HG02981 (cell line): Measurements from ENCODE around the gene STK38L.
A peak's percentile ranks its signal among the peaks of the same experiment; 100 is the strongest.

Source experiments
- ATAC-seq: cut with Tn5 transposase; IDR thresholded peaks from one replicate; pipeline ENCODE4 v1.9.1; 2021; ENCODE audit warnings: mild to moderate bottlenecking, moderate library complexity; ENCODE audit not compliant: unreplicated experiment

The STK38L gene

DNA sequence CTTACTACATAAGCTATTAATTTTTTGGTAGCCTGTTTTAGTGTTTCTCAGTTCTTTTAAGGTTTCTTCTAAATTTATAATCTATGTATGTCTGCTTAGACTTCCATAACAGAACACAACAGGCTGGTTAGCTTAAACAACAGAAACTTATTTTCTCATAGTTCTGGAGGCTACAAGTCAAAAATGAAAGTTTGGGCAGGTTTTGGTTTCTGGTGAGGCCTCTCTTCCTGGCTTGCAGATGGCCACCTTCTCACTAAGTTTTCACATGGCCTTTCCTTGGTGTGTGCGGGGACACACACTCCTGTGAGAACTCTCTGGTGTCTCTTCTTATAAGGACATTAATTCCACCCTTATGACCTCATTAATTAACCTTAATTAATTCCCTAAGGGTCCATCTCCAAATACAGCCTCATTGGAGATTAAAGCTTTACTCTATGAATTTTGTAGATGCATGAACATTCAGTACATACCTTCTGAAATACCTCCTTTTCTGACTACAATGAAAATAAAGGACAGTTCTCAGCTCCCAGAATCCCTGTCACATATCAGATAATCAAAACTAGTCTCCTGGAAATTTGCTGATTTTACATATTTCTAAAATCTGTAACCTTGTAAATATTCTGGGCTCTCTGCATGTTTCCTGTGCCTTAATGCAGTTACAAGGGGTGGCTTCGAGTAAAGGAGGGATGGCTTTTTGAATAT lies 65.4 kb downstream of the STK38L start:
- no peak for ATAC-seq

DNA sequence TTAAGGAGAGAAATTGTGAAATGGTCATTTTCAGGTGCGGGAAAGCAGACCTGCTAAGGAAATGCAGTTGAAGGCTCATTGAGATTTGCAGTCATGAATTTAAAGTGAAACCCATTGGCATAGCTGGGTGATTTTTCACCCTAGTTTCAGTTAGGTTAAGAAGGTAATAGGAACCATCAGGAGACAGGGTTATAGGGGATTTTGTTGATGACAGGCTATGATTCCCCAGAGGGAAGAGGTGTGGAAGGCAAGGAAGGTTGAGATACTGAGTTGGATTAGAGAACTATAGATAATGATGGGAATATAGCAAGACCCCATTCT lies 65.9 kb downstream of the STK38L start:
- no peak for ATAC-seq

DNA sequence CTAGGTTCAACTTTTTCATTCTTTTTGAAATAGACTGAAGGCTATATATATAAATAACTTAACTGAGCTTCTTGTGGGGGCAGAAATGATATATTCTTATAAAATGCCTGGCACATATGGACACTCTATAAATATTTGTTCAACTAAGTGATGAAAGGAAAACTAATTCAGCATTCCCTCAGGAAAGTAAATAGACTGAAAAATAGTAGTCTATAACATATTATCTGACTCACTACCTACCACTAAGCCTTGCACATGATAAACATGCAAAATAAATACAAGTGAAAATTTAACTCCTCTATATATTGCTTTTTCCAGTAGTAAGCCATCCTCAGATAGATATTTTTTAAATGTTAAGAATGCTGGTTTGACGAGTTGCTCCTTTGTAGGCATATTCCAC lies 72.9 kb downstream of the STK38L start:
- no peak for ATAC-seq

DNA sequence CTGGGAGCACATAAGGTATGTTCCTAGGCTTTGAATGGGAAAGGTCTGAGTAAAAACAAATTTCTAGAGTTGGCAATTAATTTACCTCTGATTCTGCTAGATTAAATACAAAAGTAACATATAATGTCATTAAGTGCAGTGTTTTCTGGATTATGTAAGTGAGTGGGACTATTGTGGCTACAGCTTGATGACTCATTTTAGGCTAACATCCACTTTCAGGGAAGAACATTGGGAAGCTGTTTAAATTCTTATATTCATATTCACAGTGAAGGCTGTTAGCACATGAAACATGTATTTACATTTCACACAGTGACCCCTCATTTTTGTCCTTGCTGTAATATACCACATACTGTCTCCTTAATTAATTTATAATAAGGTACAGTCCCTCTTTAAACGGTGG lies 75.3 kb downstream of the STK38L start:
- no peak for ATAC-seq

DNA sequence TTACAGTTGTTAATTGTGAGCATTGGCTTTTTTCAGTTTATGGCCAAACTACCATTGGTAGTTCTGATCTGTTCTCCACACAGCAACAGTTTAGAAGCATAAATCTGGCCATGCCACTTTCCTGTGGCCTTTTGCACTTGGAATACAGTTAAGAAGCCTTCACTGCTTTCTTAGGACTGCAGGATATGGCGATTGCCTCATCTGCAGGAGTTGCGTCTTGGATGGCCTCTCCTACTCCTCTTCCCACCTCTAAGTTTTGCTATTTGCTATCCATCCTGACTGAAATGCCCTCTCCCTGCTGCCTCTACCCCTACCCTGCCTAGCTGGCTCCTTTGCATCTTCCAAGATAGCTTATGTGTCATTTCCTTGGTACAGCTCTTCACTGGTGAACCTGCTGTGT lies 75.8 kb downstream of the STK38L start:
- ATAC-seq: no peak

DNA sequence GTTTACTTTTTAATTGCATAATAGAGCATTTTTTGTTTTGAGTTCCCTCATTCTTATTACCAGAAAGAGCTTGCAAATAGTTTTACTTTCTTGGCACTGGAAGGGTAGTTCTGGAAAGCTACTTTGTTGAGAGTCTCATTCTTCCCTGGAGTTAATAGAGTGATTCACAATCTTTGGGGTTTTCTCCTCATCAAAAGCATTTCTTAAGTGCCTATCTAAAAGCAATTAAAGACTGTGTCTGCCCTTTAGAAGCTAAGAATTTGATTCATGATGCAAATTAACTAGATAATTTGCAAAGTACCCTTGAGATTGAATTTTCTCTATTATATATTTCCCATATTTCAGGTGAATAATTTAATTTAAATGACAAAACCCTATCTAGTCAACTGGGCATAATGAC lies 80.4 kb downstream of the STK38L start:
- no peak for ATAC-seq

DNA sequence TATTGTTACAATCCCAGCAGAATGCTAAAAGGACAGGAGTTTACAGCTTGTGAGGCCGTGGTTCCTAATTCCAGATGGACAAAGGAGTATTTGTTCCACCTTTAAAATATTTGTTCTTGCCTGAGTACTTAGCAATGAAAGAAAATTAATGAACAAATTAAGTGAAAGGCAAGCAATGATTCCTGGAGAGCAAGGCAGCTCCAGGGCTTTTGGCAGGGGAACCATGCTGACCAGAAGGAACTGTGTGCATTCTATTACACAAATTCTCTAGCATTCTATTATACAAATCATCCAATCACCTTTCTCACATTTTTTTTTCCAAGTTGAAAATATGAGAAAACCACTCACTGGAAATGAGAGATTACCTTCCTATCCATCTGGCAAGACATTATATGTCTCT lies 86.8 kb downstream of the STK38L start:
- ATAC-seq: no peak

DNA sequence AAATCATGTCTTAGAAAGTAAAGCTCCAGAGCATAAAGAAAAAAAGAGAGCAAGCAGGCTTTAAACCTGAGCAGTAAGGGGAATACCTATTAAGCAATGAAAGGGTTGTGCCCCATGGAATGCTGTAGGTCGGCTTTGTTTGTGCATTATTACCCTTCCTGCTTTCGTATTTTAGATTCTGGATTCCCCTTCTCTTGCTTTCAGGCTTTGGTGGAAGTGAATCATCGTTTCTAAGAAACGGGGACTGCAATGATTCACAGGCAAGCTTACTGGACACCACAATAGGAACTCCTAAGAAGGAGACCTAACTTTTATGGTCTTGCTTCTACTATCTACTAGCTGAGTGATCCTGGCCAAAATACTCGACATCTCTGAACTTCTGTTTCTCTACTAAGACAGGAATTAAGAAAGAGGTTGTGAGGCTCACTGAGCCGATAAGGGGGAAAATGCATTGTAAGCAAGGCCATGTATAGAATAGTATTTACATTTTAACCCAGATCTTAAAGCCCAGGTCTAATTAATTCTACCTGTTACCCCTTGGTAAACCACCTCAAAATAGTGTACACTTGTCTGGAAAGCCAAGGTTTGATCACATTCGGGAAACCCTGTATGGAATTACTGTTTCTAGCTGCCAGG lies 87.3 kb downstream of the STK38L start:
- ATAC-seq: peak; percentile 43

DNA sequence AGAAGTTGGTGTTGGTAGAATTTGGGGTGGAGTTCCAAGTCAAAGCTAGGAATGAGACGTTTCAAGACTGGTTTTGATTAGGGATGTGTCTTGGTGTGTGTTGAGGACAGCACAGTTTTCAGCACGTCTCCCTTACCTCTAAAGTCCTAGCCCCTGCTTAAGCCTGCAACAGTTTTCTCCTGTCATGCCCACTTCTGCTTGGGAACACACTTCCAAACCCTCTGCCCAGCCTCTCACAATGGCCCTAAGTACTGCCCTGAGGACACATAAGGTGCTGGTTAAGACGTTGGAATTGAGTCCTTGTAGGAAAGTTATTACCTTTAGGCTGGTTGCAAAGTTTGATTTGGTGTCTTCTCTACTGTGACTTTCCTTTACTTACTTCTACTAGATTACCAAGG lies 87.8 kb downstream of the STK38L start:
- ATAC-seq: no peak

DNA sequence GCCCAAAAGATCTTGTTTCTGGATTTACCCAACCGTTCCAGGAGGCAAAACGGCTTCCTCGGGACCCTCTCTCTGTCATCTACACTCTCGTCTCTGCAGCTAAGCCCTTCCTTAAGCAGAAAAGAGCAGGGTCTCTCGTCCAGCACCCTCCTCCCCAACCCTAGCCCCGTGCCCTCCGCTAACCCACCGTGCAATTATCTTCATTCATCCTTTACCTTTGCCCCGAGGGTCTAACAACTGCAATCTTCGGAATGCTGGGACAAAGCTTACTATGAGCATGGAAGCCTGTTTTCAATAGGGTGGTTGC lies 88.3 kb downstream of the STK38L start:
- ATAC-seq: no peak

DNA sequence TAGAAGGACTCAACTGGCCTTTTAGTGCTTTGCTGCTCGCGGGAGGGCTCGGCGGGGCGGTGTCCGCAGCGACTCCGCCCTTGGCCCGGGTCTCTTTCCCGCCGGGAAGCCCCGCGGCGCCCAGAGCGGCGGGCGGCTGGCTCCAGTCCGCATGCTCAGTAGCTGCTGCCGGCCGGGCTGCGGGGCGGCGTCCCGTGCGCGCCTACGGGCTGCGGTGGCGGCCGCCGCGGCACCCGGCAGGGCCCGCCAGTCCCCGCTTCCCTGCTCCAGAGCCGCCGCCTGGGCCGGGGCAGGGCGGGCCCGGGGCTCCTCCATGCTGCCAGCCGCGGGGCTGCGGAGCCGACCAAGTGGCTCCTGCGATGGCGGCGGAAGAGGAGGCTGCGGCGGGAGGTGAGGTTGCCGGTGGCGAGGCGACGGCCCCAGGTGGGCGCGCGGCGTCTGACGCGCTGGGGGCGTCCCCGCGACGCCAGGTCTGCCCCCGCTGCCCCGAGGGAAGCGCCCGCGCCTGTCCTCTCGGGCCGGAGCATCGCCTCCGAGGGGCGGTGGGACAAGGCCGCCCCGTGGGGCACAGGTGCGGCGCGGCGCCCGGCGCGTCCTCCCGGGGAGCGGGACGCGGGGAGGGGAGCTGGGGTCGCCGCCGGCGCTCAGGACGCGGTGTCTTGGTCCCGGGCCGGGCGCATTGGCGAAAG lies 88.8 kb downstream of the STK38L start, which contains the start of gene BMAL2:
Gene BMAL2, plus strand, starts transcription at position 123 of the 689 bp plus-strand sequence. Its CDS starts 237 bp downstream, at position 360.
- ATAC-seq: peak; percentile 32

DNA sequence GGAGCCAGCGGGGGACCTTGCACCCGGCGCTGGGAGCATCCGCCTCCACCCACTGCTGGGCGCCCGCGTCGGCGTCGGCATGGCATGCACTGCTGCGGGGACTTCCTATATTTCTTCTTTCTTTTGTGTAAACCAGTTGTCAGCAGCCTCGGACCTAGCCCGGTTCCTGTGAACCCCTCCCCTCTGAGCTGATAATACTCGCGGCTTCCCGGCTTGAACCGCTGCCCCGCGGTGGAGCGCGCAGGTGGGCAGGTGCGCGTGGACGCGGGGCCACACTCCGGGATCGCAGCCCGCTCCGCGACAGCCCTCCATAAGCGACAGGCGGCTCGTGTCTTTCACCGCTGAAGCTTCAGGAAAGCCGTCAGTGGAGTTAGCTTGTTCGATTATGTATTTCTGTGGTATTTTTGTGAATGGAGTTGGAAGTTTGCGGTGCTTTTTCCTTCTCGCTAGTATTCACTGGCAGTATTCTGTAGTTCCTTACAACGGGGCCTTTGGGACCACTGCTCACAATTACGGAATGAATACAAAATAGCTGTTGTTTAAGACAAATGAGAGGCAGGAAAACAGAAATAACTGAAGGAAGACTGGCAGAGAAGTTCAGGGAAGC lies 89.4 kb downstream of the STK38L start:
- peak; percentile 10 for ATAC-seq

DNA sequence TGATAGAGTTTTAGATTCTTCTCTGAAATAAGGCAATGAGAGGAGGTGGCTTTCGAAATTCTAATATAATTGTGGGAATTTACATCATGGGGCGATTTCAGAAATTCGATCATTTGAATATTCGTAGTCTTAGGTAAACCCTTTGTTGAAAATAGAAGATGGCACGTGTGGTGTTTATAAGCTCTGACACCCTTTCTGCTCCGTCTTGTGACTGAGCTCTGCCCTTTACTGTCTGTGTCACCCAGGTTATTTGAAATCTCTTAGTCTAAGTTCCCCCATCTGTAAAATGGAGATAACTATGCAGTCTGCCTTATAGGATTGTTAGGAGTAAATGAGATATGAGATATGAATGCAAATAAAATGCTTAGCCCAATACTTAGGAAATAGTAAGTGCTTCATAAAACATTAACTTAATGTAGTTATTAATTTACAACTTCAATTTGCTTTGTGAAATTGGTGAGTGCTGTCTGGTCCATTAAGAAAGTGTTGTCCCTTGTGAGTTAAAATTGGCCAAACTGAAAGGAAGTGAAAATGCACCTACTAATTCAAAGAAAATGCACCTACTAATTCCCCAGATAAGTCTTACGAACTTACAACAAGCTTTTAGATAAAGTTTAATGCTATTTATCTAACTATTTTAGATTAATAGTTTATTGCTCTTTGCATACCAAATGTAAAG lies 90.1 kb downstream of the STK38L start:
- peak; percentile 28 for ATAC-seq

DNA sequence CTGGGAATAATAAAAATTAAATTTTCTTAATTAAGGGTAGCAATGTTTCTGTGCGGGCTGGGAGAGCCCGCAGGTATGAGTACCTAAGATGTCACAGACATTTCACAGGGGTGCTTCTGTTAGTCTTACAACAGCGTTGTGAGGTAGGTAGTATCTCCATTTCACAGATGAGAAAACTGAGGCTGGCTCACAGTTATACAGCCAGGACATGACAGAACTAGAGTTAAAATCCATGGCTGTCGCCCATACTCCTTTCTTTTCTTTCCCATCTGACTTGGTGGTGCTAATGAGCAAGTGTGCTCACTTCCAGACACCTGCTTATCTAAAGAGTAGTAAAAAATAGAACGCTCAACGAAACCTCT lies 90.6 kb downstream of the STK38L start:
- no peak for ATAC-seq

DNA sequence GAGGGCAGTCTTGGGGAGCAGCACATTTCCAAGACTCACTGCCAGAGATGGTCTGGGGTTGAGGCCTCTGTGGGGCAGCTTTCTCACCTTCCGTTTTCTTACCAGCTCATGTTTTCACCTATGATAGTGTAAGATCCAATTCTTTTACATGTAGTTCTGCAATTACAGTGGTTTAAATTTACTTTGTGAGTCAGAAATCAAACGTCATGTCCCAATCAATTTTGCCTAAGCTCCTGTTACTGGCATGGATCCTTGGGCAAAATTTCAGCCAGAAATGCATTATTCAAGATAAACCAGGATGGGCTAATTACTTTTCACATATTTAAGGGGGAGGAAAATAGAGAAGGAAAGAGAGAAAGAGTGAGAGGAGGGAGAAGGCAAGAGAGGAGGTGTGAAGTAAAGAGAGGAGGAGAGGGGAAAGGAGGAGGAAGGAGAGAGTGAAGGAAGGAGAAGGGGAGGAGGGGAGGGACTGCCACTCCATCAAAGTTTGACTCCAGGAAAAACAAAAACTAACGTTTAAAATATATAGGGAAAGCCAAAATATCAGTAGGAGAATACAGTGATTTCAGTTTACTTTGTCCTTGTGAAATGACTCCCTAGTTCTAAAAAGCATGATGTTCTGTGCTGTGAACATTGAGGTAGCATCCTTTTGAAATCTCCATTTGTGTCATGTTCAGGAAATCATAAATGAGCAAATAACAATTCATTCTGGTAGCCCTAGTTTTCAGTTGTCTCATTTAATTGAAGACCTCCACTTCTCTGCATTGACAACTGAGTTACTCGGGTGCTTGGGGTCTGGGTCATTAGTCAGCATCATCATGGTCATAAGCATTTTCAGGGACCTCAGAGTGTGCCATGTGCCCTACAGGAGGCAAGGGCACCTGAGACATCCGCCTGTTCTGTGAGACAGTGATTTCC lies 91.5 kb downstream of the STK38L start:
- no peak for ATAC-seq

DNA sequence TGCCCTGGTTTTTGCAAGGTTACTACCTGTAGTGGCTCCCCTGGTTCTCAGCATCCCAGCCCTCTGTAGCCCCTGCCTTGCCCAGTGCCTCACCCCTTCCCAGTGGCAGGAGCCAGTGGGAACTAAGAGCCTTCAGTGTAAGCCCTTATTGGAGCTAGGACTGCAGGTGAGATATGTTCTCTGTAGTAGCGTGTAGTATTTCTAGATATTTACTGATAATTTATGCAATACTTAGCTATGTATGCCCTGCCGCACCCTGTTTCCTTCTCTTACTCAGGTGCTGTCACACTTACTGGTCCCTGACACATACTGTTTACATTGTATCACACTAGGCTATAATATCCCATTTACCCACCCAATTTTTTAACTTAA lies 92.2 kb downstream of the STK38L start:
- no peak for ATAC-seq

DNA sequence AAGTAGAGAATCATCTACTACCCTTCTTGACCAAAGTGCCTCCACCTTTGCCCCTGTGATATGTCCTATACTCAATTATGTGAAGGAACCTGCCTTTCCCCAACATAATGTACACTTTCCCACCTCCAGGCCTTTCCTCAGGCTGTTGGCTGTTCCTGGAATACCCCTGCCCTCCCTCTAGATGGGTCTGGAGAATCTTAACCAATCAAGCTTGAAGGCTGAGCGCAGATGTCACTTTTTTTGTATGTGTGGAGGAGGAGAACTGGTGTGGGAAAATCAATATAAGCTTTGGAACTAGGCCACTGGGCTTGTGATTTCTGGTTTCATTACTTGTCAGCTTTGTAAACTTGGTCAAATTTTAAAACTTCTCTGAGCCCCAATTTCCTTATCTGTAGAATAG lies 93.3 kb downstream of the STK38L start:
- ATAC-seq: no peak

DNA sequence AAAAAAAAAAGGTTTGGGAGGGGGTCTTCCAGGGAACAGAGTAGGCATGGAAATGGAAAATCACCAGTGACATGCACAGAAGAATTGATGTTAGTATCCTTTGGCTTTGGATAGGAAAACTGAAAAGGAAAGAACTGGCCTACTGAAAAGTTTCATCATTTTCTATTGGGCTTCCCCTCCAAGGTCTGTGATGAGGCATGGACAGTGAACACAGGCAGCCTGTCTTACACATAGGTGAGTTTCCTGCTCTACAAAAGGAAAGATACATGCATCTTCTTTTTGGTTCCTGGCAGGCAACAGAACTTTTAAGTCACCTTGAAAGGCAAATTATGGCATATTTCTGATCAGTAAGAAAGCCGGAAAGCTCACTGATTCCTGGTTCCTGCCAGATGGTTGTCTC lies 94.4 kb downstream of the STK38L start:
- ATAC-seq: no peak

DNA sequence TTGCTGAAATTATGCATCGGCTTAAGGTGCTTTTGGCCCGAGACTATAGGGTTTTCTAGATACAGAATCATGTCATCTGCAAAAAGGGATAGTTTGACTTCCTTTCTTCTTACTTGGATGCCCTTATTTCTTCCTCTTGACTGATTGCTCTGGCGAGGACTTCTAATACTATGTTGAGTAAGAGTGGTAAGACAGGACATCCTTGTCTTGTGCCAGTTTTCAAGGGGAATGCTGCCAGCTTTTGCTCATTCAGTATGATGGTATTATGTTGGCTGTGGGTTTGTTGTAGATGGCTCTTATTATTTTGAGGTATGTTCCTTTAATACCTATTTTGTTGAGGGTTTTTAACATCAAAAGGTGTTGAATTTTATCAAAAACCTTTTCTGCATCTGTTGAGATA lies 96.9 kb downstream of the STK38L start:
- ATAC-seq: no peak

DNA sequence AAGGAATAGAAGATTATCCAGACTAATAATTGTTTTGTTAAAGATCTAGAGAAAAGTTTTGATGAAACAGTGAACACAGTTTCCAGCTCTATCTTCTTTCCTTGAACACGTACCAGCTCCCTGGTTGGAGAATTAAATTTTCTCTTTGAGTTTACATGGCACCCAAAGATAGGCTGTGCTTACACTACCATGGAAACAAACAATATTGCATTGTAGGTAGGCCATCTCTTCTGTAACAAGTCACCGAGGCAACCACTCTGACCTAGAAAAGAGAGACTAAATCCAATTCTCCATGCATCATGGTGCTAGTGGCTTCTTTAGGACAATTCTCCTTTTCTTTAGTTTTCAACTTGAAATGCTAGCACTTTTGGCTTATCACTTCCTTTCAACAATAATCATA lies 98.5 kb downstream of the STK38L start:
- no peak for ATAC-seq
